ENCODE data around the gene PSORS1C2. TPM values are rescaled to one million over a fixed set of nuclear protein-coding genes. Genes with fewer than 3 reads are reported as not detected.
"Not testable (repeated sequence)": the region's sequence is repeated elsewhere in the genome, so short reads cannot be mapped to it uniquely, and the experiment has no call there.

PSORS1C2 gene
- total RNA-seq, 1 donor from 2014 or later: not detected

- Histone ChIP-seq H3K27ac (ENCODE audit: low read depth, low read length) (no peak overlapping the region), H3K9ac (ENCODE audit: low read depth in 1 of 3, low read length in 3 of 3) (no peak overlapping the region), H3K4me3 (ENCODE audit: low read length in 3 of 3) (no peak overlapping the region), H3K36me3 (ENCODE audit: control insufficient read depth in 3 of 3, insufficient read depth in 3 of 3, low read length in 3 of 3) (no peaks in the 10 kb centered on the region), H3K4me1 (ENCODE audit: control insufficient read depth in 3 of 3, insufficient read depth in 3 of 3, low read length in 3 of 3) (no peaks in the 10 kb centered on the region), H3K9me3 (ENCODE audit: control insufficient read depth in 3 of 3, low read length in 3 of 3) (no peaks in the 10 kb centered on the region), H3K27me3 (ENCODE audit: control insufficient read depth in 3 of 3, insufficient read depth in 3 of 3, low read length in 3 of 3) (no peaks in the 10 kb centered on the region)
Observed at GRCh38 chr6:31168606-31169005, 29.7 kb upstream of the PSORS1C2 start.

GRCh38 chr6:31165986-31166385, 27.1 kb upstream of the PSORS1C2 start:
- Histone ChIP-seq H3K9me3 (ENCODE audit: control insufficient read depth in 3 of 3, low read length in 3 of 3) (no peaks in the 10 kb centered on the region), H3K4me1 (ENCODE audit: control insufficient read depth in 3 of 3, insufficient read depth in 3 of 3, low read length in 3 of 3) (no peaks in the 10 kb centered on the region), H3K27me3 (ENCODE audit: control insufficient read depth in 3 of 3, insufficient read depth in 3 of 3, low read length in 3 of 3) (no peaks in the 10 kb centered on the region), H3K27ac (ENCODE audit: low read depth, low read length) (no peak overlapping the region), H3K36me3 (ENCODE audit: control insufficient read depth in 3 of 3, insufficient read depth in 3 of 3, low read length in 3 of 3) (peaks cover 0 to 4% (median 2%) of the 10 kb centered on the region in 3 donors), H3K9ac (ENCODE audit: low read depth in 1 of 3, low read length in 3 of 3) (no peak overlapping the region), H3K4me3 (ENCODE audit: low read length in 3 of 3) (no peak overlapping the region)

GRCh38 chr6:31165064-31165832, 26.4 kb upstream of the PSORS1C2 start:
- not testable (repeated sequence) for H3K27me3 ChIP-seq (ENCODE audit: control insufficient read depth in 3 of 3, insufficient read depth in 3 of 3, low read length in 3 of 3); H3K36me3 ChIP-seq (ENCODE audit: control insufficient read depth in 3 of 3, insufficient read depth in 3 of 3, low read length in 3 of 3); H3K4me3 ChIP-seq (ENCODE audit: low read length in 3 of 3); H3K27ac ChIP-seq (ENCODE audit: low read depth, low read length); H3K9me3 ChIP-seq (ENCODE audit: control insufficient read depth in 3 of 3, low read length in 3 of 3); H3K9ac ChIP-seq (ENCODE audit: low read depth in 1 of 3, low read length in 3 of 3); H3K4me1 ChIP-seq (ENCODE audit: control insufficient read depth in 3 of 3, insufficient read depth in 3 of 3, low read length in 3 of 3)

- not testable (repeated sequence) for H3K27ac ChIP-seq (ENCODE audit: low read depth, low read length); H3K9ac ChIP-seq (ENCODE audit: low read depth in 1 of 3, low read length in 3 of 3); H3K4me3 ChIP-seq (ENCODE audit: low read length in 3 of 3); H3K27me3 ChIP-seq (ENCODE audit: control insufficient read depth in 3 of 3, insufficient read depth in 3 of 3, low read length in 3 of 3); H3K4me1 ChIP-seq (ENCODE audit: control insufficient read depth in 3 of 3, insufficient read depth in 3 of 3, low read length in 3 of 3); H3K36me3 ChIP-seq (ENCODE audit: control insufficient read depth in 3 of 3, insufficient read depth in 3 of 3, low read length in 3 of 3); H3K9me3 ChIP-seq (ENCODE audit: control insufficient read depth in 3 of 3, low read length in 3 of 3)
Observed at GRCh38 chr6:31164475-31165063, 25.7 kb upstream of the PSORS1C2 start.

- Histone ChIP-seq H3K27ac (ENCODE audit: low read depth, low read length) (no peak overlapping the region), H3K27me3 (ENCODE audit: control insufficient read depth in 3 of 3, insufficient read depth in 3 of 3, low read length in 3 of 3) (no peaks in the 10 kb centered on the region), H3K4me3 (ENCODE audit: low read length in 3 of 3) (no peak overlapping the region), H3K4me1 (ENCODE audit: control insufficient read depth in 3 of 3, insufficient read depth in 3 of 3, low read length in 3 of 3) (peaks cover 6 to 9% (median 9%) of the 10 kb centered on the region in 3 donors), H3K9me3 (ENCODE audit: control insufficient read depth in 3 of 3, low read length in 3 of 3) (no peaks in the 10 kb centered on the region), H3K9ac (ENCODE audit: low read depth in 1 of 3, low read length in 3 of 3) (no peak overlapping the region), H3K36me3 (ENCODE audit: control insufficient read depth in 3 of 3, insufficient read depth in 3 of 3, low read length in 3 of 3) (peaks cover 0 to 4% (median 2%) of the 10 kb centered on the region in 3 donors)
Observed at GRCh38 chr6:31163922-31164321, 25.1 kb upstream of the PSORS1C2 start.

GRCh38 chr6:31162463-31163165, 23.7 kb upstream of the PSORS1C2 start:
- Histone ChIP-seq H3K27me3 (ENCODE audit: control insufficient read depth in 3 of 3, insufficient read depth in 3 of 3, low read length in 3 of 3) (no peaks in the 10 kb centered on the region), H3K4me1 (ENCODE audit: control insufficient read depth in 3 of 3, insufficient read depth in 3 of 3, low read length in 3 of 3) (peaks cover 11 to 14% (median 13%) of the 10 kb centered on the region in 3 donors), H3K36me3 (ENCODE audit: control insufficient read depth in 3 of 3, insufficient read depth in 3 of 3, low read length in 3 of 3) (peaks cover 0 to 4% (median 2%) of the 10 kb centered on the region in 3 donors), H3K9ac (ENCODE audit: low read depth in 1 of 3, low read length in 3 of 3) (no peak overlapping the region), H3K4me3 (ENCODE audit: low read length in 3 of 3) (no peak overlapping the region), H3K9me3 (ENCODE audit: control insufficient read depth in 3 of 3, low read length in 3 of 3) (no peaks in the 10 kb centered on the region), H3K27ac (ENCODE audit: low read depth, low read length) (no peak overlapping the region)

- H3K9me3 ChIP-seq (ENCODE audit: control insufficient read depth in 3 of 3, low read length in 3 of 3): no peaks in the 10 kb centered on the region
- H3K4me3 ChIP-seq (ENCODE audit: low read length in 3 of 3): no peak overlapping the region
- peaks cover 19 to 25% (median 19%) of the 10 kb centered on the region in 3 donors for H3K4me1 ChIP-seq (ENCODE audit: control insufficient read depth in 3 of 3, insufficient read depth in 3 of 3, low read length in 3 of 3)
- no peak overlapping the region for H3K27ac ChIP-seq (ENCODE audit: low read depth, low read length)
- H3K36me3 ChIP-seq (ENCODE audit: control insufficient read depth in 3 of 3, insufficient read depth in 3 of 3, low read length in 3 of 3): peaks cover 0 to 4% (median 2%) of the 10 kb centered on the region in 3 donors
- H3K9ac ChIP-seq (ENCODE audit: low read depth in 1 of 3, low read length in 3 of 3): no peak overlapping the region
- no peaks in the 10 kb centered on the region for H3K27me3 ChIP-seq (ENCODE audit: control insufficient read depth in 3 of 3, insufficient read depth in 3 of 3, low read length in 3 of 3)
Observed at GRCh38 chr6:31161216-31162126, 22.6 kb upstream of the PSORS1C2 start.

- H3K27me3 ChIP-seq (ENCODE audit: control insufficient read depth in 3 of 3, insufficient read depth in 3 of 3, low read length in 3 of 3): no peaks in the 10 kb centered on the region
- H3K9me3 ChIP-seq (ENCODE audit: control insufficient read depth in 3 of 3, low read length in 3 of 3): no peaks in the 10 kb centered on the region
- H3K36me3 ChIP-seq (ENCODE audit: control insufficient read depth in 3 of 3, insufficient read depth in 3 of 3, low read length in 3 of 3): peaks cover 2 to 17% (median 15%) of the 10 kb centered on the region in 3 donors
- peak overlapping the region; percentile 76 to 86 (median 82) for H3K4me3 ChIP-seq (ENCODE audit: low read length in 3 of 3)
- H3K4me1 ChIP-seq (ENCODE audit: control insufficient read depth in 3 of 3, insufficient read depth in 3 of 3, low read length in 3 of 3): peaks cover 19 to 35% (median 22%) of the 10 kb centered on the region in 3 donors
- H3K9ac ChIP-seq (ENCODE audit: low read depth in 1 of 3, low read length in 3 of 3): peak overlapping the region; percentile 40 to 77 (median 76)
- H3K27ac ChIP-seq (ENCODE audit: low read depth, low read length): no peak overlapping the region
Observed at GRCh38 chr6:31158863-31159855, 20.3 kb upstream of the PSORS1C2 start.
